ENCODE data around the gene INHBE. TPM values are rescaled to one million over a fixed set of nuclear protein-coding genes. Genes with fewer than 3 reads are reported as not detected.

The INHBE gene
- total RNA-seq, 1 experiment from 2014 or later: 10.1 TPM

DNA sequence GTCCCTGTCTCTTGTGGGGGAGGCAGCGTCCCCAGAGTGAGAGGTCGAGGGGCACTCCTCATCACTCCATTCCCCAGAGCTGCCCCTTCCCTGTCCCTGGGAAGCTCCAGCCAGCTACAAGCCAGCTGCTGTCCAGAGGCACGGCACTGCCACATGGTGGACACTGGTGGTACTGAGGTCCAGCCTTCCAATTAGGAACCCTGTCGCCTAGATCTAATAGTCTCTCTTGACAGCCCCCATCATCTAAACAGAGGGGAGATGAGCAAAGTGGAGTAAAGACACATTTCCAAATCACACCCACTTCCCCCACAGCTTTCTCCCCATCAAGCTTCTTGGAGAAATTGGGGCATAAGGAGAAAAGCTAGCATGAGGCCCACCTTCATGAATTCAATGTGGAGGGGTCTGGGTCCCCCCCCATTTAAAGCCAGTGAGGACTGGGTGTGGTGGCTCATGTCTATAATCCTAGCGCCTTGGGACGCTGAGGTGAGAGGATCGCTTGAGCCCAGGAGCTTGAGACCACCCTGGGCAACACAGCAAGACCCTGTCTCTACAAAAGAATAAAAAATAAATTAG, 2.1 kb upstream of the INHBE start:
- H3K4ac ChIP-seq (ENCODE audit: low read depth, low read length): no peak overlapping the region
- peak; percentile 93 for DNase-seq
- H2BK5ac ChIP-seq (ENCODE audit: insufficient read length, low read length): no peak overlapping the region
- no peak overlapping the region for H4K8ac ChIP-seq (replicated peaks; ENCODE audit: insufficient read length, low read depth, low read length)
- no peak overlapping the region for H3K14ac ChIP-seq (ENCODE audit: insufficient read depth, low read length)
- H2BK15ac ChIP-seq (ENCODE audit: low read depth, low read length): no peak overlapping the region
- no peak overlapping the region for H3K56ac ChIP-seq (ENCODE audit: insufficient read length, low read depth, low read length)
- Mint-ChIP-seq H3K4me3 (no peak overlapping the region), H3K9me3 (no peaks in the 10 kb centered on the region), H3K27me3 (ENCODE audit: low read depth) (peaks cover 1% of the 10 kb centered on the region), H3K4me1 (peaks cover 37 to 47% of the 10 kb centered on the region in 2 experiments), H3K36me3 (ENCODE audit: insufficient read depth in 1 of 3, low read depth in 3 of 3) (peaks cover 0 to 2% (median 0%) of the 10 kb centered on the region in 3 experiments; a peak in 2 of 7 replicates), H3K27ac (no peak overlapping the region)
- WGBS (ENCODE audit: extremely low coverage, insufficient read length, low lambda C conversion rate): no CpG with 5 or more reads among the region's 7 CpGs
- H2AFZ ChIP-seq (ENCODE audit: low read length): no peak overlapping the region
- H3K23ac ChIP-seq (ENCODE audit: insufficient read length, low read depth, low read length): no peak overlapping the region
- no peak overlapping the region for H3K27ac ChIP-seq (ENCODE audit: insufficient read length, low read depth, low read length)
- H2BK120ac ChIP-seq (ENCODE audit: low read depth, low read length, poor library complexity, severe bottlenecking): no peak overlapping the region
- TF ChIP-seq, protein P1, sequence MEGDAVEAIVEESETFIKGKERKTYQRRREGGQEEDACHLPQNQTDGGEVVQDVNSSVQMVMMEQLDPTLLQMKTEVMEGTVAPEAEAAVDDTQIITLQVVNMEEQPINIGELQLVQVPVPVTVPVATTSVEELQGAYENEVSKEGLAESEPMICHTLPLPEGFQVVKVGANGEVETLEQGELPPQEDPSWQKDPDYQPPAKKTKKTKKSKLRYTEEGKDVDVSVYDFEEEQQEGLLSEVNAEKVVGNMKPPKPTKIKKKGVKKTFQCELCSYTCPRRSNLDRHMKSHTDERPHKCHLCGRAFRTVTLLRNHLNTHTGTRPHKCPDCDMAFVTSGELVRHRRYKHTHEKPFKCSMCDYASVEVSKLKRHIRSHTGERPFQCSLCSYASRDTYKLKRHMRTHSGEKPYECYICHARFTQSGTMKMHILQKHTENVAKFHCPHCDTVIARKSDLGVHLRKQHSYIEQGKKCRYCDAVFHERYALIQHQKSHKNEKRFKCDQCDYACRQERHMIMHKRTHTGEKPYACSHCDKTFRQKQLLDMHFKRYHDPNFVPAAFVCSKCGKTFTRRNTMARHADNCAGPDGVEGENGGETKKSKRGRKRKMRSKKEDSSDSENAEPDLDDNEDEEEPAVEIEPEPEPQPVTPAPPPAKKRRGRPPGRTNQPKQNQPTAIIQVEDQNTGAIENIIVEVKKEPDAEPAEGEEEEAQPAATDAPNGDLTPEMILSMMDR (conservative IDR thresholded peaks at IDR 0.05): peak; percentile 90
- no peaks in the 10 kb centered on the region for H3K79me1 ChIP-seq (ENCODE audit: insufficient read depth, low read depth, low read length, poor library complexity, severe bottlenecking)
- H3K9me3 ChIP-seq (ENCODE audit: control insufficient read depth, low read depth, low read length): no peaks in the 10 kb centered on the region
- peaks cover 15% of the 10 kb centered on the region for H3K23me2 ChIP-seq (ENCODE audit: insufficient read length, low read depth, low read length, poor library complexity, severe bottlenecking)
- no peak overlapping the region for H4K5ac ChIP-seq (ENCODE audit: insufficient read length, low read depth, low read length)
- no peak overlapping the region for H3T11ph ChIP-seq (ENCODE audit: low read length)
- no peaks in the 10 kb centered on the region for H3K79me2 ChIP-seq (ENCODE audit: insufficient read depth, low read length)
- H3K4me2 ChIP-seq (ENCODE audit: insufficient read depth, insufficient read length, low read length): no peak overlapping the region
- H3K27me3 ChIP-seq (ENCODE audit: insufficient read depth, low read length): no peaks in the 10 kb centered on the region
- H2BK12ac ChIP-seq (ENCODE audit: insufficient read length, low read depth, low read length): no peak overlapping the region
- no peaks in the 10 kb centered on the region; the same call in 1 of the 2 replicates for H3K4me1 ChIP-seq (ENCODE audit: insufficient read depth, low read length)
- no peak overlapping the region for H3K9ac ChIP-seq (ENCODE audit: extremely low read depth, insufficient read length, low read length)
- no peak overlapping the region for H2AK5ac ChIP-seq (ENCODE audit: insufficient read length, low read length)
- H4K20me1 ChIP-seq (ENCODE audit: control insufficient read depth, insufficient read depth, insufficient read length): no peaks in the 10 kb centered on the region
- no peak overlapping the region for H2BK20ac ChIP-seq (ENCODE audit: low read depth, low read length, poor library complexity, severe bottlenecking)
- no peak overlapping the region for H3K18ac ChIP-seq (ENCODE audit: insufficient read length, low read depth, low read length)
- no peak overlapping the region for H4K91ac ChIP-seq (ENCODE audit: insufficient read length, low read depth, low read length)

Measured in H9 (cell line).